ENCODE measurements around the gene SIX3. TPM values are rescaled to one million over a fixed set of nuclear protein-coding genes. Genes with fewer than 3 reads are reported as not detected.

SIX3 gene
- polyA plus RNA-seq, 2 of the 4 experiments (the other 2 are of a cell fraction), result 0.22 to 0.59 TPM

GRCh38 chr2:44909831-44910230 is 31.7 kb upstream of the SIX3 start (continued):
- TF ChIP-seq HMGXB4 (CRISPR knock-in tag; IDR thresholded peaks at IDR 0.05; ENCODE audit: borderline replicate concordance), result no peak
- TF ChIP-seq NPAS2 (CRISPR knock-in tag; IDR thresholded peaks at IDR 0.05; ENCODE audit: borderline replicate concordance), result no peak
- TF ChIP-seq CTCF (IDR thresholded peaks at IDR 0.05), result no peak
- no peak for TF ChIP-seq FOSL2 (IDR thresholded peaks at IDR 0.05)
- TF ChIP-seq FOSL2 (CRISPR knock-in tag; IDR thresholded peaks at IDR 0.05), result no peak
- TF ChIP-seq USF2 (IDR thresholded peaks at IDR 0.05), result no peak
- TF ChIP-seq JUNB (IDR thresholded peaks at IDR 0.05), result no peak

GRCh38 chr2:44912660-44913059 is 28.8 kb upstream of the SIX3 start:
- DNase-seq (ENCODE audit: low read depth in 1 of 2, low spot score in 1 of 2), result peak; percentile 28 to 74
- ChIA-PET POLR2A (no interaction called here), CTCF (interaction anchor here (0.7 to 1.5 kb wide), 2 partner anchors 195 to 433 kb away, joined by 3 to 8 read pairs; no protein-coding TSS in a partner anchor)
- peak; percentile 48 to 64; a peak in 2 of 4 replicates for TF ChIP-seq CEBPB (IDR thresholded peaks at IDR 0.05)
- TF ChIP-seq E2F6 (IDR thresholded peaks at IDR 0.05; ENCODE audit: borderline replicate concordance, low read depth), result no peak
- no peak for TF ChIP-seq ATOH8 (CRISPR knock-in tag; IDR thresholded peaks at IDR 0.05; ENCODE audit: low read depth)
- no peak for TF ChIP-seq FOXS1 (CRISPR knock-in tag; IDR thresholded peaks at IDR 0.05)
- TF ChIP-seq JUNB (IDR thresholded peaks at IDR 0.05), result 0 out of 2 replicates have a peak, but pooled peaks have one; percentile 12
- no peak for TF ChIP-seq REST (IDR thresholded peaks at IDR 0.05)
- Histone ChIP-seq H3K4me3 (no peak overlapping the region), H3K4me2 (peak overlapping the region; percentile 12; the same call in 1 of the 3 replicates), H3K9me3 (peaks cover 20% of the 10 kb centered on the region; the same call in 2 of the 3 replicates), H3K4me1 (peaks cover 6% of the 10 kb centered on the region; the same call in 2 of the 3 replicates), H3K27ac (peak overlapping the region; percentile 16 to 46; a peak in 3 of 6 replicates)
- WGBS (ENCODE audit: missing lambda C conversion rate), result 23% methylated on average over 5 of the region's 5 CpGs
- peak; percentile 83 for ATAC-seq
- FAIRE-seq, result no peak

GRCh38 chr2:44916291-44916690 is 25.2 kb upstream of the SIX3 start:
- Histone ChIP-seq H3K9me3 (peaks cover 3% of the 10 kb centered on the region; the same call in 1 of the 3 replicates), H3K4me2 (no peak overlapping the region), H3K4me1 (peaks cover 18% of the 10 kb centered on the region), H3K27ac (no peak overlapping the region), H3K4me3 (no peak overlapping the region)
- FAIRE-seq (no peak), ATAC-seq (no peak), DNase-seq (ENCODE audit: low read depth in 1 of 2, low spot score in 1 of 2) (no peak)
- POLR2A ChIA-PET, result no interaction called here
- CTCF ChIA-PET, result interaction anchor here (0.7 to 3.7 kb wide), 9 partner anchors 11 to 437 kb away, joined by 3 to 19 read pairs (median 3); no protein-coding TSS in a partner anchor
- TF ChIP-seq ZC3H11A (IDR thresholded peaks at IDR 0.05) (no peak), BCL3 (IDR thresholded peaks at IDR 0.05) (no peak), FOXS1 (CRISPR knock-in tag; IDR thresholded peaks at IDR 0.05) (no peak), RARB (CRISPR knock-in tag; IDR thresholded peaks at IDR 0.05) (no peak), GATA3 (IDR thresholded peaks at IDR 0.05; ENCODE audit: borderline replicate concordance) (no peak), CBX2 (IDR thresholded peaks at IDR 0.05; ENCODE audit: borderline replicate concordance, low read depth) (no peak), ELK1 (IDR thresholded peaks at IDR 0.05; ENCODE audit: low read depth, low read length) (no peak), CTCF (IDR thresholded peaks at IDR 0.05) (no peak)
